NB4 (cell line): Measurements from ENCODE around the gene PDE4B.

Experiments used
- MYC ChIP-seq: IDR thresholded peaks from 2 replicates; pipeline ENCODE4 v1.6.1; 2011; ENCODE audit warnings: low read depth, low read length
- POLR2A ChIP-seq: IDR thresholded peaks from 2 replicates; pipeline ENCODE4 v1.6.1; 2011; ENCODE audit warnings: mild to moderate bottlenecking; ENCODE audit not compliant: insufficient read length; ENCODE audit errors: extremely low read depth
- TF ChIP-seq, protein P1 (sequence below): IDR thresholded peaks from one replicate; pipeline ENCODE4 v1.5.1; 2012; ENCODE audit warnings: low read depth, low read length
- TF ChIP-seq, protein P2 (sequence below): IDR thresholded peaks from 2 replicates; pipeline ENCODE4 v1.6.1; 2011; ENCODE audit warnings: low read depth, low read length

DNA sequence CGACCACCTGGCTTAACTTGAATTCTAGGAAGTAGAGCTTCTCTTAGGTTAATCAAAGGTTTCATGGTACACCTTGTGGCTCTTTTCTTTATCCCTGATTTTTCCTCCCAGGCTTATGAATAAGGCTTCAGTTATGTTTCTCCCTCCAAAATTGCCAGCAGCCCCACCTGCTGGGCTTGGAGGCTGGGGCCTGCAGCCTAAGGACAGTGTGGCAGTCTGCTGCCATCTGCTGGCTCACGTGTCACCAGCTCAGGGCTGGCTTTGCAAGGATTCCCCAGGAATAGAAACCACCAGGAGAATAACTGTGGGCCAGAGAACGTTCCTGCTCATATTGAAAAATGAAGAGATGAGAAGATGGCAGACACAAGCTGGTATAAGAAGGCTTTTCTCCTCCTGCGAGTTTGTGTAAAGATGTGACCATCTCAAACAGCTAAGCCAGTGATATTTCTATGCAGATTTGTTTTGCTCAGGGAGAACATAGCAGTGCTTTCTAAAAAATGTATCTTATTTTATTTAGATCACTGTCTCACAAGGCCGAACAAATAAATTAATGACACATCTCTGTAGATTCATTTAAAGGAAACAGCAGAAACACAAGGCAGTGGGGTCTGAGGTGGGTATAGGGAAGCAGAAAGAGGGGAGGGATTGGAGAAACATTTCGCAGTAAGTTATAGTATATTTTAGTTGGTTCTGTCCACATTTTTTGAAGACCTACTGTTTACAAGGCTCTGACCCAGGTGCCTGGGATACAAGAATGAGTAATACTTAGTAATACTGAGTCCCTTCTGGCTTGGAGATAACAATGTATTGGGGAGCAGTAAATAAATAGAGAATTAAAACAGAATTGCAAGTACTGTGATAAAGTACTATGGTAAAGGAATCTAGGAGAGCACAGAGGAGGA, 450.2 kb downstream of the PDE4B start:
- TF ChIP-seq MYC (no peak), POLR2A (no peak)
- TF ChIP-seq, protein P1, sequence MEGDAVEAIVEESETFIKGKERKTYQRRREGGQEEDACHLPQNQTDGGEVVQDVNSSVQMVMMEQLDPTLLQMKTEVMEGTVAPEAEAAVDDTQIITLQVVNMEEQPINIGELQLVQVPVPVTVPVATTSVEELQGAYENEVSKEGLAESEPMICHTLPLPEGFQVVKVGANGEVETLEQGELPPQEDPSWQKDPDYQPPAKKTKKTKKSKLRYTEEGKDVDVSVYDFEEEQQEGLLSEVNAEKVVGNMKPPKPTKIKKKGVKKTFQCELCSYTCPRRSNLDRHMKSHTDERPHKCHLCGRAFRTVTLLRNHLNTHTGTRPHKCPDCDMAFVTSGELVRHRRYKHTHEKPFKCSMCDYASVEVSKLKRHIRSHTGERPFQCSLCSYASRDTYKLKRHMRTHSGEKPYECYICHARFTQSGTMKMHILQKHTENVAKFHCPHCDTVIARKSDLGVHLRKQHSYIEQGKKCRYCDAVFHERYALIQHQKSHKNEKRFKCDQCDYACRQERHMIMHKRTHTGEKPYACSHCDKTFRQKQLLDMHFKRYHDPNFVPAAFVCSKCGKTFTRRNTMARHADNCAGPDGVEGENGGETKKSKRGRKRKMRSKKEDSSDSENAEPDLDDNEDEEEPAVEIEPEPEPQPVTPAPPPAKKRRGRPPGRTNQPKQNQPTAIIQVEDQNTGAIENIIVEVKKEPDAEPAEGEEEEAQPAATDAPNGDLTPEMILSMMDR, result peak; percentile 97
- TF ChIP-seq, protein P2, sequence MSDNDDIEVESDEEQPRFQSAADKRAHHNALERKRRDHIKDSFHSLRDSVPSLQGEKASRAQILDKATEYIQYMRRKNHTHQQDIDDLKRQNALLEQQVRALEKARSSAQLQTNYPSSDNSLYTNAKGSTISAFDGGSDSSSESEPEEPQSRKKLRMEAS, result peak; percentile 87
